ENCODE measurements around the gene AMN.
"Not testable (repeated sequence)": the region's sequence is repeated elsewhere in the genome, so short reads cannot be mapped to it uniquely, and the experiment has no call there.

AMN gene

DNA sequence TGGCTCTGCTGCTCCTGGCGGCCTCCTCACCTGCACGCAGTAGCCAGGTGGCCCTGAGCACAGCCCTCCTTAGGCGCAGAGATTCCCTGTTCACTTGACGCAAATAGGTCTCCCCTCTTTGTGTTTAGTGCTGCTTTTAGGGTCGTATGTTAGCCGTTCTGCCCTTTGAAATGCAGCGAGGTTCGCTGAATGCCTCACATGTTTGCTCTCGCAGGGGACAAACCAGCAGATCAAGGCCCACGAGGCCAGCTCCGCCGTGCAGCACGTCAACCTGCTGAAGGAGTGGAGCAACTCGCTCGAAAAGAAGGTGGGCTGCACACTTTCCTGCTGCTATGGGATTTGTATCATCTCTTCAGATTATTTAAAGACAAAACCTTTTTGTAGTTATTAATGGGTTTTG, 31.4 kb upstream of the AMN start:
- H3K4me1 ChIP-seq: no peaks in the 10 kb centered on the region

DNA sequence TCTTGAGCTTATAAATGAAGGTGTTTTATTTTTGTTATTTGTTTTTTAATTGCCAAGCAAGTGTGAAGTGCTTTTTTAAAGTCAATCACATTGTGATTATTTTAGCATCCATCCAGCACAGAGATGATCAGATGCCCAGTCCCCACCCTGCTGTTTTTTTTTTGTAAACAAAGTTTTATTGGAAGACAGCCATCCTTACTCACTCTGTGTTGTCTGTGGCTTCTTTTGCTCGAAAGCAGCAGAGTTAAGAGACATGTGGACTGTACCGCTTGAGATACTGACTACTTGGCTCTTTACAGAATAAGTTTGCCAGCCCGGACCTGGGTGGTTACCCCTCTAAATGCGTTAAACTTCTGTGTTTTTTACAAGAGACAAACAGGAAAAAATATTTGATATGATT, 30.9 kb upstream of the AMN start:
- Histone ChIP-seq H3K4me1 (no peaks in the 10 kb centered on the region), H3K4me3 (no peak overlapping the region), H3K9me3 (no peaks in the 10 kb centered on the region), H3K27me3 (ENCODE audit: low read depth) (no peaks in the 10 kb centered on the region), H3K36me3 (replicated peaks) (peaks cover 44% of the 10 kb centered on the region)
- no peak for DNase-seq (ENCODE audit: low spot score in 2 of 2)
- in situ Hi-C loops (cut with MboI; ENCODE audit: low sequenced_read_pairs): no loop called here

More for the DNA sequence above, 31.4 kb upstream of the AMN start:
- H3K36me3 ChIP-seq (replicated peaks): peaks cover 45% of the 10 kb centered on the region
- no peaks in the 10 kb centered on the region for H3K27me3 ChIP-seq (ENCODE audit: low read depth)
- no peaks in the 10 kb centered on the region for H3K9me3 ChIP-seq
- DNase-seq (ENCODE audit: low spot score in 2 of 2): no peak
- in situ Hi-C loops (cut with MboI; ENCODE audit: low sequenced_read_pairs): no loop called here
- H3K4me3 ChIP-seq: no peak overlapping the region

DNA sequence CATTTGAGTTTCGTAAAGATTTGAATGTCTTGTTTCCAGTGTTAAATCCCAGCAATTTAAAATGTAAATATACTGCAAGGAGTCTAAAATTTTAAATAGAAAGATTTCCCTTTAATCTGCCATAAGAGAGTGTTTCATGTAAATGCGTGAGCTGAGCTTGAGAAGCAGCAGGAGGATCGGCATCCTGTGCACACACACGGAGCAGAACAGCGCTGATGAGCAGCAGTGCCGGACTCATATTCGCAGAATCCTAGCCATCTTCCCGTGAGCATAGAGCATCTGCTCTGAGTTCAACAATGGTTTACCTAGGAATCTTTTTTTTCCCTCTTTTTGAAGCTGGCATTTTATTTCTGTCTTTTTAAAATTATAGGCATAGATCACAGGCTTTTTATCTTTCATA, 29.8 kb upstream of the AMN start:
- in situ Hi-C loops (cut with MboI; ENCODE audit: low sequenced_read_pairs): no loop called here
- Histone ChIP-seq H3K4me3 (no peak overlapping the region), H3K27me3 (ENCODE audit: low read depth) (no peaks in the 10 kb centered on the region), H3K36me3 (replicated peaks) (peaks cover 47% of the 10 kb centered on the region), H3K4me1 (no peaks in the 10 kb centered on the region), H3K9me3 (no peaks in the 10 kb centered on the region)
- DNase-seq (ENCODE audit: low spot score in 2 of 2): no peak

DNA sequence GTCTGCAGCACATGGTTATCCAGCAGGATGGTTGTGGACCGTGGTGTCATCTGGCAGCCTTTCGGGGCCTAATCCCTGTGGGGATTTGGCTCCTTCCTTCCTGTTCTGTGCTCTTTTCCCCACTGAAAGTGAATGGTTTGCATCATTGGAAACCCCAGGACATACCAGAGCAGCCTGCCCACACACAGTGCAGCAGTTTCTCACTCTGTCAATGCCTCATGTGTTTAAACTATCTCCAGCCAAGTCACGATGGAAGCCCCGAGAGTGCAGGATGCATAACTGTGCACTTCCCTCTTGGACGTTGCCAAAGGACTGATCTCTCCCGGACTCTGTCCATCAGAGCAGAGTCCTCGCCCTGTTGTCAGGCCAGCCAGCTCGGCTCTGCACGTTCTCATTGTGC, 29.0 kb upstream of the AMN start:
- H3K4me1 ChIP-seq: no peaks in the 10 kb centered on the region
- no peaks in the 10 kb centered on the region for H3K9me3 ChIP-seq
- H3K36me3 ChIP-seq (replicated peaks): peaks cover 47% of the 10 kb centered on the region
- no peaks in the 10 kb centered on the region for H3K27me3 ChIP-seq (ENCODE audit: low read depth)
- in situ Hi-C loops (cut with MboI; ENCODE audit: low sequenced_read_pairs): no loop called here
- H3K4me3 ChIP-seq: no peak overlapping the region
- DNase-seq (ENCODE audit: low spot score in 2 of 2): no peak

DNA sequence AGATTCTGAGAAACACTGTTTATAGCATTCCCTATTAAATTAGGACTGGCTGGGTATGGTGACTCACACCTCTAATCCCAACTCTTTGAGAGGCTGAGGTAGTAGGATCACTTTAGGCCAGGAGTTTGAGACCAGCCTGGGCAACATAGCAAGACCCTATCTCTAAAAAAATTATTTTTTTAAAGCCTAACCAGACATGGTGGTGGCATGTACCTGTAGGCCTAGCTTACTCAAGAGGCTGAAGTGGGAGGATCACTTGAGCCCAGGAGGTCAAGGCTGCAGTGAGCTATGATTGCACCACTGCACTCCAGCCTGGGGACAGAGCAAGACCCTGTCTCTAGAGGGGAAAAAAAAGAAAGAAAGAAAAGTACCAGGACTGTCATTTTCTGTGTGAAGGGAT, 25.7 kb upstream of the AMN start:
- H3K36me3 ChIP-seq (replicated peaks): peaks cover 33% of the 10 kb centered on the region
- H3K4me1 ChIP-seq; DNase-seq (ENCODE audit: low spot score in 2 of 2); H3K4me3 ChIP-seq; in situ Hi-C loops (cut with MboI; ENCODE audit: low sequenced_read_pairs); H3K9me3 ChIP-seq; H3K27me3 ChIP-seq (ENCODE audit: low read depth): not testable (repeated sequence)

DNA sequence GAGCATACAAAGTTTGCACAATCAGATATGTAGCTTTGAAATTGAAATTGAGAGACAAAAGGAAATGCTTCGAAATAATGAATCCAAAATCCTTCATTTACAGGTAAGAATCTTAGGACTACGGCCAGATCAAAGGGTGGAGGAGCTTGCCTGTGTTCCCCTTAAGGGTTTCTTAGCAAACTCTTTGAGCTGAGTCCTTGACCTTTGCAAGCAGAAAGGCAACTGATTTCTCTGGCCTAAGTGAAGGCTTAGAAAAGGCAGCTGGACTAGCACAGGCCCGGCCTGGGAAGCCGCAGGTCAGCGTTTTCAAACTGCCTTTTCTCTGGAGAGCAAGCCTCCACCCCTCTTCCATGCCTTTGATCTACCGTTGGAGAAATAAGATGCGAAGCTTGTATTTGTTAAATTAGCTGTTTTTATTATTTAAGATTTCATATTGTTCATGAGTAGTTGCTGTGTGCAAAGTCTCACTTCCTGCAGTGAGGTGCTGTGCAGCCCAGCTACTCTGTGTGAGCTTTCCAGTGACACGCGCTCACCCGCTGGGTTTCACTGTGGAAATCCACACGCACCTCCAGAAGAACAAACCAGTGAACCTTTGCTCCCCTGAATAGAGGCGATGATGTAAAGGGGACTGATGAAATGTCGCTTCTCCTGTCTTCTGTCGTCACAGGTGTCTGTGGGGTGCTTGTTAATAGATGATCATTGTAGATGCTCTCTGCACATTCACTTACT, 25.0 kb upstream of the AMN start:
- Histone ChIP-seq H3K27me3 (ENCODE audit: low read depth) (no peaks in the 10 kb centered on the region), H3K4me1 (no peaks in the 10 kb centered on the region), H3K4me3 (no peak overlapping the region), H3K36me3 (replicated peaks) (peaks cover 34% of the 10 kb centered on the region), H3K9me3 (no peaks in the 10 kb centered on the region)
- no peak for DNase-seq (ENCODE audit: low spot score in 2 of 2)
- in situ Hi-C loops (cut with MboI; ENCODE audit: low sequenced_read_pairs): no loop called here

DNA sequence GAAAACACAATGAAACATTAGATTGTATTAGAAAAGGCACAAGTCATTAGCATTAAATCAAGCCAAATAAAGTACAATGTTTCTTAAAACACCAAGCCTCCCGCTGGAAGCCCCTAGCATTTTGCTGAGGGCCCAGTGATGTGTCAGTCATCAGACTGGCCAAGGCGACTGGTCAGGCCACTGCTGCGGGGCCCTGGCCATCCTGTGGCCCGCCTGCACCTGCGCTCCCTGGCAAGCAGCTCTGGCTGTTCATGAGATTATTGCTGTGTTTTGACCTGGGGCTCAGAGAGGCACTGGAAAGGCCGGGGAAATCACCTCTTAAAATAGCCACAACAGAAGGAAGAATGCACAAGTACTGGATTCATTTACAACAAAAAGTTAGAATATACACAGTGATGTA, 24.2 kb upstream of the AMN start:
- Histone ChIP-seq H3K4me1 (no peaks in the 10 kb centered on the region), H3K4me3 (no peak overlapping the region), H3K9me3 (no peaks in the 10 kb centered on the region), H3K27me3 (ENCODE audit: low read depth) (no peaks in the 10 kb centered on the region), H3K36me3 (replicated peaks) (peaks cover 38% of the 10 kb centered on the region)
- in situ Hi-C loops (cut with MboI; ENCODE audit: low sequenced_read_pairs): no loop called here
- DNase-seq (ENCODE audit: low spot score in 2 of 2): no peak

DNA sequence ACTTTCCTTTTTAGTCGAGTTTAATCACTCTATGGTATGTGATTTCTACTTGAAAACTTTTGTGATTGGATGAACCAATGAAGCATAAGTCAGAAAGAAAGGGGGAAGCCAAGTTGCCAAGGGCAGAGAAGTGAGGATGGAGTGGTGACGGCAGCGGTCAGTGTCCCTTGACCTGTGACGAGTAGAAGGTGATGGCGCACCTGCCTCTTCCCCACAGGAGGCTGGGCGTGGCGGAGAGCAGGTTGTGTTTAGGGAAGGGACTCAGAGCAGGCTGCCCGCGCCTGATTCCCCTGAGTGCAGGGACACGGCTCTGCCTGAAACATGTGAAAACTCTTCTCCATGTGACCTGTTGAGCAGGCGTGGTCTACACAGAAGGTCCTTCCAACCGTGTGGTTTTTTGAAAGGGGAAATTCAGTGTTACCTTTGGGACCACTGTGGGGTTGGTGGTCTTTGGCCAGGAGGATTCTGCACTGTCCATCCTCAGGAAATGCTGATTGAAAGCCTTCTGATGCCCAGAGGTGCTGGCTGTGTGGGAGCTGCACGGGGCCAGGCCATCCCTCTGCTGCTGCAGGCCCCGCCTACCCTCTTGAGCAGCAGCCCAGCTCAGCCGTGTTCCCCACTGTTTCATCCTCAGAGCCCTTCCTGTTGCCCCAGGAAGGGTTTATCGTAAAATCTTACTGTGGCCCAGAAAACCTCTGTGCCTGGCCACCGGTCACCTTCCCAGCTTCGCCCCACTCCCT, 23.5 kb upstream of the AMN start:
- in situ Hi-C loops (cut with MboI; ENCODE audit: low sequenced_read_pairs): no loop called here
- DNase-seq (ENCODE audit: low spot score in 2 of 2): no peak
- Histone ChIP-seq H3K27me3 (ENCODE audit: low read depth) (no peaks in the 10 kb centered on the region), H3K9me3 (no peaks in the 10 kb centered on the region), H3K36me3 (replicated peaks) (peaks cover 39% of the 10 kb centered on the region), H3K4me1 (no peaks in the 10 kb centered on the region), H3K4me3 (no peak overlapping the region)

DNA sequence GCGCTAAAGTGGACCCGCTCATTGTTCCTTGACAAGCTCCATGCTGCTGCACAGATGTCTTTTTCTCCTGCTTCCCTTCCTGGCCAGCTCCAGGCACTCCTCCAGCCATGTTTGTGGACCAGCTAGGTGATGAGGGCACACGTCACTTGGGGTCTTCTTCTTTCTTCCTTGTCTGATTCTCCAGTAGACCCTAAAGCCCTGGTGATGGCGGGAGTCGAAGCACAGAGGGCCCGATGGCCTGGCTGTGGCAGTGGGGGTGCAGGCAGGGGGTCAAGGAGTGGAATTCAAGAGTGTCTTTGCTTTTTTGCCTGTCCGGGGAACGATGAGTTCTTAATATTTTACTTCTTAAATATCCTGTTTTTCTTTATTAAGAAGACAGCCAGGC, 23.0 kb upstream of the AMN start:
- DNase-seq (ENCODE audit: low spot score in 2 of 2): no peak
- no peaks in the 10 kb centered on the region for H3K9me3 ChIP-seq
- no peak overlapping the region for H3K4me3 ChIP-seq
- in situ Hi-C loops (cut with MboI; ENCODE audit: low sequenced_read_pairs): no loop called here
- H3K4me1 ChIP-seq: no peaks in the 10 kb centered on the region
- H3K27me3 ChIP-seq (ENCODE audit: low read depth): no peaks in the 10 kb centered on the region
- H3K36me3 ChIP-seq (replicated peaks): peaks cover 38% of the 10 kb centered on the region

DNA sequence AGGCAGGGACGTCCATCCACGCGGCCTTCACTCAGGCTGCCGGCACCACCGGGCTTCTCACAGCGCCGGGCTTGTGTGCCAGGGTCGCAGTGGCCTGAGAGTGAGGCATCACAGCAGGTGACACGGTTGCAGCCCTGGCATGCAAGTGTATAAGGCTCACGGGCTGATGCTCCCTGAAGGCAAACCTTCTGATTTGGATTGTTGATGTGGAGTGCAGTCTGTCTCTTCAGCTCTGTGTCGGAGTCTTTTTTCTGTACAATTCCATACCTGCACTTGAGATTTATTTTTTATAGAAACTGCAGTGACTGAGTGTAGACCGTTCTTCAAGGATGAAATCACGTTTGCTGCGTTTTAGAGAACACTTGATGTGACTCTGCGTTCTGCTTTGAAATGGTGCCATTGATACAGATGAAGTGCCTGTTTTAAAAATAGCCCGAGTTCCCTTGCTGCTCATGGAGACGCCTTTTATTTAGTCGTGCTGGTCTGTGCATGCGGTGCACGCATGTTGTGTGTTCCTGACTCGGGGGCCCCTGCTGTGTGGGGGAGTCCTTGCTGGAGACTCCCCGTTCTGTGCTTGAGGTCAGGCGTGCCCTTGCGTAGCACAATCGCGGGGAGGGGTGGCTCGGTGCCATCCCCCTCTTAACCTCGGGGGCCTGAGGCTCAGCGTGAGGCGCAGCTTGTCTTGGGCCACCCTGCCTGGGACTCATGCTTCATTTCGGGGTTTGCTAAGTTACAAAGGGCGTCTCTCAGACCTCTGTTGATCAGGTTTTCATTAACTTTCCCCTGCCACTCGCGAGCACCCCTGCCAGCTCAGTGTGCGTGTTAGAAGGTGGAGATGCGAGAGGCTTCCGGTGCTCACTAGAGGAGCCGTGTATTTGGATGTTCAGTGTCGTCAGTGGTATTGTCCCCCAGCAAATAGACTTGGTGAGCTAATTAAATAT, 21.6 kb upstream of the AMN start:
- Histone ChIP-seq H3K27me3 (ENCODE audit: low read depth) (no peaks in the 10 kb centered on the region), H3K4me1 (no peaks in the 10 kb centered on the region), H3K9me3 (no peaks in the 10 kb centered on the region; the same call in 1 of the 2 replicates), H3K4me3 (no peak overlapping the region), H3K36me3 (replicated peaks) (peaks cover 43% of the 10 kb centered on the region)
- DNase-seq (ENCODE audit: low spot score in 2 of 2): no peak
- in situ Hi-C loops (cut with MboI; ENCODE audit: low sequenced_read_pairs): no loop called here

DNA sequence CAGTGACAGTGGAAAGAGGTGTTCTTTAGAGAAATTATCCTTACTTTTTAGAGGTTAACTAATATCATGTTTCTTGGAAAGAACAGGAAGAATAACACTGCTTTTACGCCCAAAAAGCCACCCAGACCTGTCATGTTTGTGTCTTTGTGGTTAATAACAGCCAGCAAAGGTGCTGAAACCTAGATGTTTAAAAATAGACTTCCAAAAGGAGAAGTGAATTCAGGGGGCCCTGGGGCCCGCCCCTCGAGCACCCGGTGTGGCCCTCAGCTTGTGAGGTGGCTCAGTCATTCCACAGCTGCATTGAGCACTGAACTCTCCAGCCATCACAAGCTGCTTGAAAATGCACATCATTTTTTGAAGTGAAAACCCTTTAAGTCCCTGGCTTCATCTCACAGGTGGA, 20.8 kb upstream of the AMN start:
- DNase-seq (ENCODE audit: low spot score in 2 of 2): no peak
- in situ Hi-C loops (cut with MboI; ENCODE audit: low sequenced_read_pairs): no loop called here
- peaks cover 46% of the 10 kb centered on the region for H3K36me3 ChIP-seq (replicated peaks)

DNA sequence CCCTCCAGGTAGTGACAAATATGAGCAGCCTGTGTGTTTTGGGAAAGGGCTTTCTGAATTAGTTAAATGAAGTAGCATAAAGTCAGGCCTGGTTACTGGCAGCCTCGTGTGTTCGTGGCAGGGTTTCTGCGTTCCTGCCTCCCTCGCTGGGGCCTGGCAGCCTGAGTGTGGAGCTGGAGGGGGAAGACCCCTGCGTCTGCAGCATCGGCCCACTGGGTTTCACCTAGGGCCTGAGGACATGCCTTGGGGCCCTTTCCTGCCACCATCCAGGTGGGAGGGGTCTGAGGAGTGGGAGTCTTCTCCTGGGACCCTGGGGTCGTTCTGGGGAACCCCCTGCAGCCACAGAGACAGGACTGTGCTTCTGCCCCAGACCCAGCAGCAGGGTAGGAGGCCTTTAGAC, 20.4 kb upstream of the AMN start:
- Histone ChIP-seq H3K9me3 (peaks cover 8% of the 10 kb centered on the region; the same call in 1 of the 2 replicates), H3K36me3 (replicated peaks) (peaks cover 49% of the 10 kb centered on the region), H3K4me3 (no peak overlapping the region), H3K4me1 (no peaks in the 10 kb centered on the region), H3K27me3 (ENCODE audit: low read depth) (no peaks in the 10 kb centered on the region)
- DNase-seq (ENCODE audit: low spot score in 2 of 2): no peak
- in situ Hi-C loops (cut with MboI; ENCODE audit: low sequenced_read_pairs): no loop called here

More for the DNA sequence above, 20.8 kb upstream of the AMN start:
- Histone ChIP-seq H3K9me3 (peaks cover 7% of the 10 kb centered on the region; the same call in 1 of the 2 replicates), H3K4me1 (no peaks in the 10 kb centered on the region), H3K4me3 (no peak overlapping the region), H3K27me3 (ENCODE audit: low read depth) (no peaks in the 10 kb centered on the region)

DNA sequence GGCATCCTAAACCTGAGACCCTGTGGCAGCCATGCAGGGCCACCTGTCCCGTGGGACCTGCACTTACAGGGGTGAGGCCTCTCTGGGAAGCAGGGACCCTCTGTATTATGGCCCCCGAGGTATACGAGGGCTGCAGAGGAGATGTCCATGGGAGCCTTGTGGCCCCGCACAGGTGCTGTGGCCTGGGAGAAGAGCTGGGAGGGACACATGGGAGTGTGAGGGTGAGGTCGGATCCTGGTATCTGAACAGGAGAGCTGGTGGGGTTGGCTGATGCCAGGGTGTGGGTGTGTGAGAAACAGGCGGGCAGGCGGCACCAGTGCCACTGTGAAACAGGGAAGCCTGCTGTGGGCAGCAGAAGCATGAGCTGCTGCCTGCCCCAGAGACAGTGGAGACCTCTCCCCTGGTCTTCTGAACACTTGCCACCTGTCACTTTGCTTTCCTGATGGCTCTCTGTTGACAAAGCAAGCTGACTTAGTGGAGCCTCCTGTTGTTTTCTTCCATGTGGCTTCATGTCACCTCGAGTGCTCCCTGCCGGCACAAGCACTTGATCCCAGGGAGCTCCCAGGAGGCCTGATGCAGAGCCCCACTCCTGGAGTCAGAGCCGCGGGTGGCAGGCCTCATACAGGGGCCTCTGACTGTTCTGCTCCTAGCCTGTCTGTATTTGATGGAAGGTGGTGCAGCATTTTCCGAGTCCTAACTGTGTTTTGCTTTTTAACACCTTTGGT, 19.8 kb upstream of the AMN start:
- Histone ChIP-seq H3K4me3 (no peak overlapping the region), H3K4me1 (no peaks in the 10 kb centered on the region), H3K27me3 (ENCODE audit: low read depth) (no peaks in the 10 kb centered on the region), H3K9me3 (peaks cover 8% of the 10 kb centered on the region; the same call in 1 of the 2 replicates), H3K36me3 (replicated peaks) (peaks cover 43% of the 10 kb centered on the region)
- no peak for DNase-seq (ENCODE audit: low spot score in 2 of 2)
- in situ Hi-C loops (cut with MboI; ENCODE audit: low sequenced_read_pairs): no loop called here

All from HAP-1 (cell line).